Mesothelial cell of epicardium (in vitro differentiated cells): ENCODE results near the gene TNFRSF25. TPM values are rescaled to one million over a fixed set of nuclear protein-coding genes. Genes with fewer than 3 reads are reported as not detected.

Experiments used
- DNase-seq, 2 experiments: peaks; one replicate each; pipeline ENCODE4 v3.0.0; 2021; ENCODE audit warnings: low spot score in 2 of 2; ENCODE audit not compliant: unreplicated experiment in 2 of 2
- H3K27ac Mint-ChIP-seq: 2 replicates; pipeline ENCODE4 v1.8.0; 2021; ENCODE audit warnings: mixed read lengths
- H3K27me3 Mint-ChIP-seq: 2 replicates; pipeline ENCODE4 v1.8.0; 2021; ENCODE audit warnings: low read depth, mixed read lengths
- H3K36me3 Mint-ChIP-seq: 2 replicates; pipeline ENCODE4 v1.8.0; 2021; ENCODE audit warnings: mixed read lengths
- H3K4me1 Mint-ChIP-seq: 2 replicates; pipeline ENCODE4 v1.8.0; 2021; ENCODE audit warnings: mixed read lengths
- H3K4me3 Mint-ChIP-seq: 2 replicates; pipeline ENCODE4 v1.8.0; 2021; ENCODE audit warnings: mild to moderate bottlenecking, moderate library complexity, mixed read lengths
- H3K9me3 Mint-ChIP-seq: 2 replicates; pipeline ENCODE4 v1.8.0; 2021; ENCODE audit warnings: mixed read lengths
- CTCF ChIP-seq: fragments of 200-600 bp; sonication (generic); IDR thresholded peaks from one replicate; pipeline ENCODE4 v1.5.0; 2021; ENCODE audit warnings: antibody characterized with exemption; ENCODE audit not compliant: unreplicated experiment
- total RNA-seq: library from RNA; stranded (reverse); gene quantifications from 3 replicates; pipeline ENCODE4 v1.2.1, GENCODE V29; 2021

Gene TNFRSF25
- total RNA-seq, 1 donor from 2014 or later: 41.6 TPM

GRCh38 chr1:6505367-6506209 is 39.6 kb upstream of the TNFRSF25 start:
- Mint-ChIP-seq H3K27ac (no peak overlapping the region), H3K9me3 (no peaks in the 10 kb centered on the region)

GRCh38 chr1:6504887-6505286 is 38.9 kb upstream of the TNFRSF25 start:
- Mint-ChIP-seq H3K4me3 (no peak overlapping the region), H3K36me3 (no peaks in the 10 kb centered on the region), H3K9me3 (no peaks in the 10 kb centered on the region), H3K4me1 (peaks cover 8% of the 10 kb centered on the region), H3K27ac (no peak overlapping the region), H3K27me3 (no peaks in the 10 kb centered on the region)
- DNase-seq: no peak
- TF ChIP-seq CTCF: no peak

More at GRCh38 chr1:6505367-6506209, 39.6 kb upstream of the TNFRSF25 start:
- DNase-seq: no peak
- Mint-ChIP-seq H3K4me3 (no peak overlapping the region), H3K36me3 (no peaks in the 10 kb centered on the region), H3K27me3 (no peaks in the 10 kb centered on the region), H3K4me1 (peaks cover 10% of the 10 kb centered on the region)
- TF ChIP-seq CTCF: no peak

DNA sequence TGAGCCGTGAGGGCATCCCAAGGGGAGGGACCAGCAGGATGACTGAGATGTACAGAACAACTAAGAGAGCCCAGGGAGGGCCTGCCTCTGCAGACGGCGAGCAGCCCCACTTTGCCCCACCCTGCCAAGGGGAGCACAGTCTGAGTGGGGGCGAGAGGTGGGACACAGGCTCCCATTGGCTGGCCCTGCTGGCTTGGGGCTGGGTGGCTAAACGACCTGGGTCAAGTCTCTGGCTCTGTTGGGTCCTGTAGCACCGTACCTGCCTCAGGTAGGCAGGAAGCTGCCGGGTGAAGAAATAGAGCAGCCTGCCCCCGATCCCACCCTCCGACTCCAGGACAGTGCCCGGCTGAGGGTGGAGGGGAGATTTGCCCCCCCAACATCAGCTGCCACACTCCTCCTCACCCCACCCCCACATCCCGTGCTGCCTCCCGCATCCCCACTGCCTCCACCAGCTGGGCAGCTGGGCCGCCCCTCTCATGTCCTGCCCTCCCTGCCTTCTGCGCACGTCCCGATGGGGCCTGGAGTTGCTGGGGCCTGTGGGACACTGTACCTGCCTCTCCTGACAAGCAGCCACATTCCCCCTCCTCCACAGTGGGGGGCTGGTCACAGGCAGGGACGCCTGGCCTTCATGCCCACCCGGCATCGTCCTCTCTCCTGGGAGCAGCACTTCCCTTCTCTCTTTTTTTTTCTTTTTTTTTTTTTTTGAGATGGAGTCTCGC is 38.1 kb upstream of the TNFRSF25 start:
- H3K27ac Mint-ChIP-seq: no peak overlapping the region
- no peak for TF ChIP-seq CTCF
- H3K27me3 Mint-ChIP-seq: no peaks in the 10 kb centered on the region
- H3K9me3 Mint-ChIP-seq: no peaks in the 10 kb centered on the region
- H3K36me3 Mint-ChIP-seq: no peaks in the 10 kb centered on the region
- peaks cover 11% of the 10 kb centered on the region for H3K4me1 Mint-ChIP-seq
- DNase-seq: no peak
- no peak overlapping the region for H3K4me3 Mint-ChIP-seq

DNA sequence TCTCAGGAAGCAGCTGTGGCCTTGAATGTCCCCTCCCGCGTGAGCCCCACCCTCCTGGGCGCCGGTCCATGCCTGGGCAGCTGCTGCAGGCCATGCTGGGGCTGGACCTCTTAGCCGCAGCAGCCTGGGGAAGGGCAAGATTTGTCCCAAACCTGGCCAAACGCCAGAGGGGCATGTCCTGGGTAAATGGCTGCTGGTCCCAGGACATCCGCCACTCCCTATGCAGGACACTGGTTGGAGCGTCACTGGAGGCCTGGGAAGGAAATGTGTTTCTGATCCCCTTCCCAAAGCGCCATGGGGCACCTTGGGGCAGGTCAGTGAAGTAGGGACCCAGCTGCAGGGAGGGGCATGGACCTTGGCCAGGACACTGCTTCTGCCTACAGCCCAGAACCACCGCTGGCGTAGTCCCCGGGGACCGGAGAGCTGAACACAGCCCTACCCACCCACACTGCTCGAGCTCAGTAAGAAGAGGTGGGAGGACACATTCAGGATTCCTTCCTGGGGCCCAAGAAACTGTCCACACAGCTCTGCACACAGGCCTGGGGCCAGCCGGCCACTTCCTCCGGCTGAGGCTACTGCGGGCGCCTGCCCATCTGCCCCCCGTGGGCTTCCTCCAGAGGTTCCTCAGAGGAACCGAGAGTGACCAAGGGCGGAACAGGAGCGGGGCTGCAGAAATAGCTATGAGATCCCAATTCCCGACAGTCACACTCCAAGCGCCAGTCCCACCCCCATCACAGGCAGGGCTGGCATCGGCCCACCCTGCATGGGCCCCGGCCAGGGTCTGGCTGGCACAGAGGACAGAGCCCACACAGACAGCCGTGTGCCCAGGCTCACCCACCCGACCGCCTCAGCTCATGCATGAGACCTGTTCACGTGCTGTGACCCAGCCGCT is 36.3 kb upstream of the TNFRSF25 start:
- no peak overlapping the region for H3K27ac Mint-ChIP-seq
- H3K9me3 Mint-ChIP-seq: no peaks in the 10 kb centered on the region
- no peak overlapping the region for H3K4me3 Mint-ChIP-seq
- H3K36me3 Mint-ChIP-seq: no peaks in the 10 kb centered on the region
- H3K27me3 Mint-ChIP-seq: no peaks in the 10 kb centered on the region
- H3K4me1 Mint-ChIP-seq: peaks cover 19% of the 10 kb centered on the region
- no peak for TF ChIP-seq CTCF
- no peak for DNase-seq

DNA sequence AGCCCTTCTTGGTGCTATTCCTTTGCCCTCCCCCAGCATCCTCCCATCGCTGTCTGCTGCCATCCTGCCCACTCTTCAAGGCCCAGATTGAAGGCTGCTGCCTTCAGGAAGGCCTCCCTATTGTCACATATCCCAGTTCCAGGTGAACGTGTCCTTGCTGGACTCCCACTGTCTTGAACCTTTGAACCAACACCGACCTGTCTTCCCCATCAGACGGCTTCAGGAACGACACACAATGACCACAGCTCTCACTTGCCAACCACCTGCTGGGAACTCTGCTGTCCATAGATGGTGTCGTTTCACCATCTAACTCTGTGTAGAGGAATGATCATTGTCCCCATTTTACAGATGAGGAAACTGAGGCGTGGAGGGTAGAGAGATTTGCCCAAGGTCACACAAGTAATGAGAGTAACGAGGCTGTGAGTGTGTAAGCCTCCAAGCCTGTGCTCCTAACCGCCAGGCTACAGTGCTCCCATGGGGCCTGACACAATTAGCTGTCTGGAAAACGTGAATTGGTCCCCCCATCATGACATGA is 35.4 kb upstream of the TNFRSF25 start:
- Mint-ChIP-seq H3K9me3 (no peaks in the 10 kb centered on the region), H3K4me1 (peaks cover 22% of the 10 kb centered on the region), H3K27ac (no peak overlapping the region), H3K27me3 (no peaks in the 10 kb centered on the region), H3K36me3 (no peaks in the 10 kb centered on the region), H3K4me3 (no peak overlapping the region)
- no peak for TF ChIP-seq CTCF
- no peak for DNase-seq
